Measurements from ENCODE around the gene NPTXR.

The NPTXR gene

GRCh38 chr22:38850941-38851849 is 7.4 kb upstream of the NPTXR start:
- no peak for DNase-seq

GRCh38 chr22:38850399-38850798 is 6.6 kb upstream of the NPTXR start:
- DNase-seq: no peak

GRCh38 chr22:38849811-38850210 is 6.0 kb upstream of the NPTXR start:
- no peak for DNase-seq

GRCh38 chr22:38846412-38846811 is 2.6 kb upstream of the NPTXR start:
- DNase-seq: no peak

GRCh38 chr22:38845004-38845740 is 1.3 kb upstream of the NPTXR start:
- DNase-seq: no peak

GRCh38 chr22:38844315-38845003 is 631 bp upstream of the NPTXR start:
- DNase-seq: no peak

GRCh38 chr22:38843201-38843656 is 599 bp downstream of the NPTXR start:
- peak; percentile 89 for DNase-seq

- peak; percentile 43 for DNase-seq
Observed at GRCh38 chr22:38842512-38843200, 1.2 kb downstream of the NPTXR start.

GRCh38 chr22:38841635-38842034 is 2.2 kb downstream of the NPTXR start:
- DNase-seq: peak; percentile 65

GRCh38 chr22:38841211-38841610 is 2.6 kb downstream of the NPTXR start:
- peak; percentile 89 for DNase-seq

GRCh38 chr22:38840129-38840528 is 3.7 kb downstream of the NPTXR start:
- peak; percentile 77 for DNase-seq

- peak; percentile 84 for DNase-seq
Observed at GRCh38 chr22:38839686-38840085, 4.1 kb downstream of the NPTXR start.

- DNase-seq: no peak
Observed at GRCh38 chr22:38837414-38837928, 6.4 kb downstream of the NPTXR start.

GRCh38 chr22:38835888-38836301 is 7.9 kb downstream of the NPTXR start:
- DNase-seq: no peak

GRCh38 chr22:38834991-38835390 is 8.8 kb downstream of the NPTXR start:
- DNase-seq: peak; percentile 30

- DNase-seq: no peak
Observed at GRCh38 chr22:38834215-38834953, 9.4 kb downstream of the NPTXR start.

- no peak for DNase-seq
Observed at GRCh38 chr22:38833061-38833460, 10.8 kb downstream of the NPTXR start.

- peak; percentile 47 for DNase-seq
Observed at GRCh38 chr22:38832005-38832978, 11.5 kb downstream of the NPTXR start.

- DNase-seq: no peak
Observed at GRCh38 chr22:38831166-38831945, 12.5 kb downstream of the NPTXR start.

GRCh38 chr22:38830845-38831108 is 13.1 kb downstream of the NPTXR start:
- no peak for DNase-seq

Measured in NCI-H69 (cell line).